GM12873 (cell line): ENCODE measurements around the gene IDI2.

ENCODE experiments used
- CTCF ChIP-seq: IDR thresholded peaks from 2 replicates; pipeline ENCODE4 v1.5.1; 2012; ENCODE audit warnings: low read depth, mild to moderate bottlenecking, moderate library complexity, low read length, control low read depth; ENCODE audit not compliant: insufficient read depth; ENCODE audit errors: missing control alignments

Gene IDI2

GRCh38 chr10:1003884-1004670 is 21.6 kb downstream of the IDI2 start:
- no peak for TF ChIP-seq CTCF

DNA sequence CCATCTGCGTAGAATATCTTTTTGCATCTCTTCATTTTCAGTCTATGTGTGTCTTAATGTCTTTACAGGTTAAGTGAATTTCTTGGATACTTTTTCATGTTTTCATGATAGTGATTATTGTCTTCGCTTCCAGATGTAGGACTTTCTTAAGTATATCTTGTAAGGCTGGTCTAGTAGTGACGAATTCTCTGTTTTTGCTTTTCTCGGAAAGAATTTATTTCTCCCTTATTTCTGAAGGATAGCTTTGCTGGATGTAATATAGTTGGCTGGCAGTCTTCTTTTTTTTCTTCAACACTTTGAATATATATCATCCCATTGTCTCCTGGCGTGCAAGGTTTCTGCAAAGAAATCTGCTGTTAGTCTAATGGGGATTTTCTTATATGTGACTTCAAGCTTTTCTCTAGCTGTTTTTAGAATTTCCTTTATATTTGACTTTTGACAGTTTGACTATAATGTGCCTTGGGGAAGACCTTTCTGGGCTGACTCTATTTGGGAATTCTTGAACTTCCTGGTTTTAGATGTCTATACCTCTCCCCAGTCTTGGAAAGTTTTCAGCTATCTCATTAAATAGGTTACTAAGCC is 23.1 kb downstream of the IDI2 start:
- no peak for TF ChIP-seq CTCF

GRCh38 chr10:997266-998022 is 28.2 kb downstream of the IDI2 start:
- no peak for TF ChIP-seq CTCF

DNA sequence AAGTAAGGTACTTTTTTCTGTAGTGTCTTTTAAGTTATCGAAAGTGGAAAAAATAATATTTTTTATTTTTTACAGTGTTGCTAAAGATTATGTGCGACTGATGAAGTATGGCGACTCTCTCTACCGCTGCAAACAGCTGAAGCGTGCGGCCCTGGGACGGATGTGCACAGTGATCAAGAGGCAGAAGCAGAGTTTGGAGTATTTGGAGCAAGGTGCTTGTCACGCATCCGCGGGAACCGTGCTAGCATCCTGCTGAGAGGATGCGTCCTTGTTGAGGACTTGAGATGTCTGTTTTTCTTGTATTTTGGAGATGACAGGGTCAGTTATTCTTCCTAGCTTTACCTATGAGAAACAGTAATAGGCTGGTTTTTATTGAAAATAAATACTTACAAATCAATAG is 29.6 kb downstream of the IDI2 start:
- no peak for TF ChIP-seq CTCF

DNA sequence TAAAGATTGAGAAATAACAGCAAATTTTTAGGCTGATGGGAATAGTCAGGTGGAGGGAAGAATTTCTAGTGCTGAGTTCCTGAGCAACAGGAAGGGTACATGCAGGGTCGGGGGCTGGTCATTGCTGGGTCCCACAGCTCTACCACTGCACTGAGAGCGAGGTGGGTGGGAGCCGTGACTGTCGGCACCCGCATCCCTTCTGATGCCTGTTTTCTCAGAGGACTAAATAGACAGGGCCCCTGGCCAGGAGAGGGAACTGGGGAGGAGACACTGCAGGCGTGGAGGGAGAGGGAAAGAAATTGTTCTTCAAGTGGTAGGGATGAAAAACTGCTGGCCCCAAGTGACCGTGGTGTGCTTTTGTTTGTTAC is 30.1 kb downstream of the IDI2 start:
- TF ChIP-seq CTCF = no peak

DNA sequence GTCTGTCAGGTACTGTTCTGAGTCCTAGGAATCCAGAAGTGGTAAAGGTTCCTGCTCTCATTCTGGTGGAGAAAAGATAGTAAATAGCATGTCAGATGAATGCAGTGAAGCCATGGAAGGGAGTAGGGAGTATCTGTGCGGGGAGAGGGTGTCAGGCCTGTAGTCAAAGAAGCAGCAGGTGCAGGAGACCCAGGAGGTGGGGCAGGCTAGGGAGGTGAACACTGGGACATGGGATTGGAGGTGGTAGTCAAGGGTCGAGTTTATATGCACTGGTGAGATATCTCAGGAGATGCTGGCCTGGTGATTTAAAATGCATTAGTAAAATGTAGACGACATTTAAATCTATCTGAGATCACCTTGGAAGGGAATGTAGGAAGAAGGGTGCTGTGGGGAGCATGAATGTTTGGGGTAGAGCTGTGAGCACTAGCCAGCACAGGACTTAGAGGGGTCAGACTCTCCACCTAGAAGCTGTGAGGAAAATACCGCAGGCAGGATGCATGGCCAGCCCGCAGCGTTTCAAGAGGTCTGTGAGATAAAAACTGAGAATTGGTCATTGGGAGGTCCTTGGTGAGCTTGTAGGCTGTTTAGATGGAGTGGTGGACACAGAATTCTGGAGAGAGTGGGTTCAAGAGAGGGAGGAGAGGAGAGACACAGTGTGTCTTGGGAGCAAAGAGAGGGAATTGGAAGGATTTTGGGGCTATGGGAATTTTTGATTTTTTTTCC is 30.7 kb downstream of the IDI2 start:
- no peak for TF ChIP-seq CTCF

DNA sequence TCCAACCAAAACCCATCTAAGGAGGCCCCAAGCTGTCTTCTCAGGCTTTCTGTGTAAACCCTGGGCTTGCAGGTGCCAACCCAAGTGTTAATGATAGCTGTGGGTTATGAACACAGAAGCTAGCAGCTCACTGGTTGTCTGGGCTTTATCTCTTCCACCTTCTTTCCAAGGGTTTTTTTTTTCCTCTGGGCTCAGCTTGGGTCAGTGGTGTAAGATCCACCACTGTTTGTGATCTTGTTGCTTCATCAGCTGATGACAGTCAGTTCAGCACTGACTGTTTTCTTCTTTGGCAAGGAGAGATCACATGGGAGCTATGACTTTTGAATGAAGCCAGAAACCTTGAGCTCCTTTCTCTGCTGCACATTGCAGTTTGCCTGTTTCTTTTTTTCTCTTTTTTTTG is 32.8 kb downstream of the IDI2 start:
- TF ChIP-seq CTCF = no peak
